HUDEP-2 (cell line): ENCODE results near the gene RIMS3.
A peak's percentile ranks its signal among the peaks of the same experiment; 100 is the strongest.

ENCODE experiments used
- DNase-seq, 76 experiments: peaks; one replicate each; lab custom pipeline; 2025; ENCODE audit not compliant: unreplicated experiment in 76 of 76; lab: John Stamatoyannopoulos, UW

RIMS3 gene

GRCh38 chr1:40658751-40659648 lies 6.5 kb downstream of the RIMS3 start:
- DNase-seq = no peak

- no peak for DNase-seq
Measured at GRCh38 chr1:40657046-40657445, 8.4 kb downstream of the RIMS3 start.

GRCh38 chr1:40653851-40654537 lies 11.5 kb downstream of the RIMS3 start:
- peak in 6 of 76 experiments; percentile 4 to 24 (median 13) for DNase-seq

- no peak for DNase-seq
Measured at GRCh38 chr1:40652979-40653378, 12.5 kb downstream of the RIMS3 start.

- DNase-seq = no peak
Measured at GRCh38 chr1:40652468-40652867, 13.0 kb downstream of the RIMS3 start.

- peak in 1 of 76 experiments; percentile 2 for DNase-seq
Measured at GRCh38 chr1:40651138-40651857, 14.2 kb downstream of the RIMS3 start.

GRCh38 chr1:40650075-40650474 lies 15.4 kb downstream of the RIMS3 start:
- DNase-seq = peak in 4 of 76 experiments; percentile 8 to 31 (median 11)

- DNase-seq = no peak
Measured at GRCh38 chr1:40649592-40649930, 15.9 kb downstream of the RIMS3 start.

- DNase-seq = no peak
Measured at GRCh38 chr1:40648928-40649591, 16.4 kb downstream of the RIMS3 start.

GRCh38 chr1:40648200-40648599 lies 17.3 kb downstream of the RIMS3 start:
- no peak for DNase-seq

GRCh38 chr1:40646315-40646714 lies 19.2 kb downstream of the RIMS3 start:
- no peak for DNase-seq

- DNase-seq = peak in 5 of 76 experiments; percentile 7 to 45 (median 23)
Measured at GRCh38 chr1:40645118-40645680, 20.3 kb downstream of the RIMS3 start.

GRCh38 chr1:40641601-40642242 lies 23.8 kb downstream of the RIMS3 start:
- DNase-seq = no peak

- no peak for DNase-seq
Measured at GRCh38 chr1:40640314-40641076, 25.0 kb downstream of the RIMS3 start.

GRCh38 chr1:40638097-40639036 lies 27.1 kb downstream of the RIMS3 start:
- no peak for DNase-seq

GRCh38 chr1:40637470-40638007 lies 27.9 kb downstream of the RIMS3 start:
- no peak for DNase-seq

GRCh38 chr1:40636777-40637176 lies 28.7 kb downstream of the RIMS3 start:
- DNase-seq = no peak
